DND-41 (cell line): Measurements from ENCODE around the gene ADGRG6.

Experiments used
- ATAC-seq: fragments of 200-7000 bp; cut with Tn5 transposase; 3 replicates; pipeline ENCODE4 v1.9.1; 2021; ENCODE audit warnings: low read depth; ENCODE audit not compliant: insufficient read depth
- DNase-seq: peaks from one replicate; pipeline ENCODE4 v3.0.0-alpha.2; 2020
- H2AFZ ChIP-seq: 2 replicates; pipeline ENCODE4 v1.6.0; 2012; ENCODE audit warnings: low read depth, low read length
- H3K27ac ChIP-seq: 2 replicates; pipeline ENCODE4 v1.5.1; 2012; ENCODE audit warnings: low read length, inconsistent platforms
- H3K27me3 ChIP-seq: fragments of 200-600 bp; sonication (generic); 2 replicates; pipeline ENCODE4 v1.6.0; 2012; ENCODE audit warnings: low read length, mild to moderate bottlenecking, inconsistent platforms; ENCODE audit not compliant: insufficient read depth, poor library complexity
- H3K36me3 ChIP-seq: 2 replicates; pipeline ENCODE4 v1.5.1; 2012; ENCODE audit warnings: low read length, inconsistent platforms; ENCODE audit not compliant: insufficient read depth
- H3K4me1 ChIP-seq: 2 replicates; pipeline ENCODE4 v1.5.1; 2012; ENCODE audit warnings: mild to moderate bottlenecking, low read length; ENCODE audit not compliant: insufficient read depth
- H3K4me2 ChIP-seq: 2 replicates; pipeline ENCODE4 v1.6.0; 2012; ENCODE audit warnings: mild to moderate bottlenecking, moderate library complexity, low read length, inconsistent platforms; ENCODE audit not compliant: insufficient read depth
- H3K4me3 ChIP-seq, 2 experiments: fragments of 200-600 bp in 1 of 2; shearing (Covaris generic) in 1 of 2; 2 replicates each; pipeline ENCODE4 v1.5.1; 2012 to 2016; ENCODE audit warnings: inconsistent platforms in 2 of 2, low read length in 2 of 2, mild to moderate bottlenecking in 2 of 2, low read depth in 1 of 2, moderate library complexity in 1 of 2
- H3K79me2 ChIP-seq: 2 replicates; pipeline ENCODE4 v1.6.0; 2012; ENCODE audit warnings: low read length, inconsistent platforms; ENCODE audit not compliant: insufficient read depth
- H3K9ac ChIP-seq: 2 replicates; pipeline ENCODE4 v1.6.0; 2012; ENCODE audit warnings: low read depth, mild to moderate bottlenecking, inconsistent platforms, low read length, moderate library complexity
- H3K9me3 ChIP-seq: 2 replicates; pipeline ENCODE4 v1.5.1; 2012; ENCODE audit warnings: low read length, moderate library complexity, mild to moderate bottlenecking, inconsistent platforms; ENCODE audit not compliant: insufficient read depth, severe bottlenecking
- H4K20me1 ChIP-seq: 2 replicates; pipeline ENCODE4 v1.6.0; 2012; ENCODE audit warnings: low read length; ENCODE audit not compliant: insufficient read depth
- EZH2 ChIP-seq: IDR thresholded peaks from 3 replicates; pipeline ENCODE4 v1.6.1; 2012; ENCODE audit warnings: borderline replicate concordance, low read depth, mild to moderate bottlenecking, moderate library complexity, low read length, inconsistent platforms; ENCODE audit not compliant: severe bottlenecking
- TF ChIP-seq, protein P1 (sequence below): IDR thresholded peaks from 2 replicates; pipeline ENCODE4 v1.5.1; 2012; ENCODE audit warnings: borderline replicate concordance, low read length, moderate library complexity, mild to moderate bottlenecking; ENCODE audit not compliant: poor library complexity, severe bottlenecking; ENCODE audit errors: extremely low read depth

Gene ADGRG6

DNA sequence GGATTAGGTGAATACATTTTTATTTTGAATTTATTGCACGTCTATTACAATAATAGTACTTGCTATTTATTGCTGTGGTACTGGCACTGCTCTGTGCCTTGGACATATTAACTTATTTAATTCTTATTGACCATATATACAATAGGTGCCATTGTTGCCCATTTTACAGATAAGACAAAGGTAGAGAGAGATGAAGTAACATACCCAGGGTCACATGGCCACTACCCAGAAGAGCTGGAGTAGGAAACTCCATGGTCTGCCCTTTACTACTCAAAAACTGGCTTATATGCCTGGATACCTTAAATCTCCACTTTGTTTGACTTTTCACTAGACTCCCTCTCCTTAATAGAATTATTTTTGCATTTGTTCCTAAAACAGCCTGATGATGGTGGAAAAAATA lies 67.5 kb downstream of the ADGRG6 start:
- H3K9ac ChIP-seq: no peak overlapping the region
- H3K9me3 ChIP-seq: no peaks in the 10 kb centered on the region
- H3K79me2 ChIP-seq: no peaks in the 10 kb centered on the region
- H2AFZ ChIP-seq: no peak overlapping the region
- peaks cover 2% of the 10 kb centered on the region for H3K27me3 ChIP-seq
- H4K20me1 ChIP-seq: no peaks in the 10 kb centered on the region
- no peak overlapping the region for H3K4me2 ChIP-seq
- no peak overlapping the region for H3K4me3 ChIP-seq
- H3K4me1 ChIP-seq: no peaks in the 10 kb centered on the region
- H3K36me3 ChIP-seq: no peaks in the 10 kb centered on the region
- TF ChIP-seq, protein P1, sequence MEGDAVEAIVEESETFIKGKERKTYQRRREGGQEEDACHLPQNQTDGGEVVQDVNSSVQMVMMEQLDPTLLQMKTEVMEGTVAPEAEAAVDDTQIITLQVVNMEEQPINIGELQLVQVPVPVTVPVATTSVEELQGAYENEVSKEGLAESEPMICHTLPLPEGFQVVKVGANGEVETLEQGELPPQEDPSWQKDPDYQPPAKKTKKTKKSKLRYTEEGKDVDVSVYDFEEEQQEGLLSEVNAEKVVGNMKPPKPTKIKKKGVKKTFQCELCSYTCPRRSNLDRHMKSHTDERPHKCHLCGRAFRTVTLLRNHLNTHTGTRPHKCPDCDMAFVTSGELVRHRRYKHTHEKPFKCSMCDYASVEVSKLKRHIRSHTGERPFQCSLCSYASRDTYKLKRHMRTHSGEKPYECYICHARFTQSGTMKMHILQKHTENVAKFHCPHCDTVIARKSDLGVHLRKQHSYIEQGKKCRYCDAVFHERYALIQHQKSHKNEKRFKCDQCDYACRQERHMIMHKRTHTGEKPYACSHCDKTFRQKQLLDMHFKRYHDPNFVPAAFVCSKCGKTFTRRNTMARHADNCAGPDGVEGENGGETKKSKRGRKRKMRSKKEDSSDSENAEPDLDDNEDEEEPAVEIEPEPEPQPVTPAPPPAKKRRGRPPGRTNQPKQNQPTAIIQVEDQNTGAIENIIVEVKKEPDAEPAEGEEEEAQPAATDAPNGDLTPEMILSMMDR: no peak
- no peak for TF ChIP-seq EZH2
- ATAC-seq (no peak), DNase-seq (no peak)
- H3K27ac ChIP-seq: no peak overlapping the region

DNA sequence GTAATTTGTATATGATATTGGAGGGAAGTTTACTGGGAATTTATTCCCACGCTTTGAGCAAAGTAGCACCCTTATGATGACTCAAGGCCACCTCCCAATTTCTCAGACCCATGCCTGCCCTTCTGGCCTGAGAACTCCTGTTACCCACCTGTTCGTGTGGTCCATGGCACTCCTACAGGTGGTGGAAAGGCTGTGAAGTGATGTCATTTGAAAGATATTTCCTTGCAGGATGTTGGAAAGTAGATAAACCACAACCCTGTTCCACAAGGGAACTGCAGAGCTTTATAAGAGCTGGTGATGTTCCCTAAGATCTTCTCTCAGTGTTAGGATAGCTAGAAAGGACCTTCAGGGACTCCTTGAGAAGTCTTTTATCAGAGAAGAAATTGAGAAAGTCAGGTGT lies 70.5 kb downstream of the ADGRG6 start:
- H3K4me3 ChIP-seq: no peak overlapping the region
- H3K4me2 ChIP-seq: no peak overlapping the region
- DNase-seq (no peak), ATAC-seq (no peak)
- no peaks in the 10 kb centered on the region for H3K4me1 ChIP-seq
- no peak overlapping the region for H3K9ac ChIP-seq
- H3K27me3 ChIP-seq: peaks cover 2% of the 10 kb centered on the region
- TF ChIP-seq, protein P1: no peak
- TF ChIP-seq EZH2: no peak
- no peaks in the 10 kb centered on the region for H3K79me2 ChIP-seq
- no peaks in the 10 kb centered on the region for H3K36me3 ChIP-seq
- no peak overlapping the region for H3K27ac ChIP-seq
- H3K9me3 ChIP-seq: no peaks in the 10 kb centered on the region
- H4K20me1 ChIP-seq: no peaks in the 10 kb centered on the region
- no peak overlapping the region for H2AFZ ChIP-seq

DNA sequence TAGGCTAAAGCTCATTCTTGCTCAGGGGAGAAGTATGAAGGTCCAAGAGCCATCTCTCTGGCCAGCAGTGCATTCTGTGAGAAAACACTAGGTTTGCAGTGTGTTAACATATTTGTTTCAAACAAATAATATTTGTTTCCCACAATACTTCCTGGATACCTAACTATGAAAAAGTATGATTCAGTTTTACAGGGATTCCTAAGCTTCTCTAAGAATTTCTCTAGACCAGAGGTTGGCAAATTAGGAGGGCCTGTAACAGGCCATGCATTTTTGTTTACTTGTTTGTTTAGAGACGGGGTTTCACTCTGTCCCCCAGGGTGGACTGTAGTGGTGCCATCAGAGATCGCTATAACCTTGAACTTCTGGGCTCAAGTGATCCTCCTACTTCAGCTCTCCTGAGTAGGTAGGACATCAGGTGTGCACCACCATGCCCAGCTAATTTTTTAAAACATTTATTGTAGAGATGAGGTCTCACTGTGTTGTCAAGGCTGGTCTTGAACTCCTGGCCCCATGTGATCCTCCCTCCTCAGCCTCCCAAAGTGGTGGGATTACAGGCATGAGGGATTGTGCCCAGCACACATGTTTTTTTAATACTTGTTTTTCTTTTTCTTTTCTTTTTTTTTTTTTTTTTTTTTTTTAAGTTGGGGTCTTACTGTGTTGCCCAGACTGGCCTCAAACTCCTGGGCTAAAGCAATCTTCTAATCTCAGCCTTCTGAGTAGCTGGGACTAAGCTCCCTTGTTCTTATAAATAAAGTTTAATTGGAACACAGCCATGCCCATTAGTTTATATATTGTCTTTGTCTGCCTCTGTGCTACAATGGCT lies 71.7 kb downstream of the ADGRG6 start:
- no peak overlapping the region for H3K4me2 ChIP-seq
- TF ChIP-seq, protein P1: no peak
- no peak for TF ChIP-seq EZH2
- H3K79me2 ChIP-seq: no peaks in the 10 kb centered on the region
- no peak for DNase-seq
- no peaks in the 10 kb centered on the region for H3K4me1 ChIP-seq
- H3K27ac ChIP-seq: no peak overlapping the region
- H4K20me1 ChIP-seq: no peaks in the 10 kb centered on the region
- H3K9ac ChIP-seq: no peak overlapping the region
- H2AFZ ChIP-seq: no peak overlapping the region
- no peaks in the 10 kb centered on the region for H3K9me3 ChIP-seq
- peaks cover 6% of the 10 kb centered on the region for H3K27me3 ChIP-seq
- no peak for ATAC-seq
- no peaks in the 10 kb centered on the region for H3K36me3 ChIP-seq
- H3K4me3 ChIP-seq: no peak overlapping the region
